Measurements from ENCODE around the gene RPAP2.

RPAP2 gene

GRCh38 chr1:92441697-92442342, 143.0 kb downstream of the RPAP2 start:
- no peak for DNase-seq (ENCODE audit: extremely low spot score, insufficient read length, low read depth)
- no peak for FAIRE-seq

- DNase-seq (ENCODE audit: extremely low spot score, insufficient read length, low read depth) (no peak), FAIRE-seq (no peak)
Observed at GRCh38 chr1:92442351-92442750, 143.5 kb downstream of the RPAP2 start.

GRCh38 chr1:92443893-92444292, 145.0 kb downstream of the RPAP2 start:
- DNase-seq (ENCODE audit: extremely low spot score, insufficient read length, low read depth): no peak
- FAIRE-seq: no peak

- FAIRE-seq: no peak
- DNase-seq (ENCODE audit: extremely low spot score, insufficient read length, low read depth): no peak
Observed at GRCh38 chr1:92444351-92444750, 145.5 kb downstream of the RPAP2 start.

- no peak for DNase-seq (ENCODE audit: extremely low spot score, insufficient read length, low read depth)
- FAIRE-seq: no peak
Observed at GRCh38 chr1:92445865-92446264, 147.0 kb downstream of the RPAP2 start.

- DNase-seq (ENCODE audit: extremely low spot score, insufficient read length, low read depth) (no peak), FAIRE-seq (no peak)
Observed at GRCh38 chr1:92446546-92446945, 147.7 kb downstream of the RPAP2 start.

GRCh38 chr1:92447033-92447681, 148.3 kb downstream of the RPAP2 start:
- DNase-seq (ENCODE audit: extremely low spot score, insufficient read length, low read depth): no peak
- FAIRE-seq: no peak

GRCh38 chr1:92447976-92448375, 149.1 kb downstream of the RPAP2 start:
- FAIRE-seq (no peak), DNase-seq (ENCODE audit: extremely low spot score, insufficient read length, low read depth) (no peak)
